Measurements from ENCODE around the gene OR4K5. TPM values are rescaled to one million over a fixed set of nuclear protein-coding genes. Genes with fewer than 3 reads are reported as not detected.
"Not testable (repeated sequence)": the region's sequence is repeated elsewhere in the genome, so short reads cannot be mapped to it uniquely, and the experiment has no call there.

OR4K5 gene
- total RNA-seq, 1 experiment from 2014 or later, result not detected

GRCh38 chr14:19947413-19948090 lies 27.1 kb downstream of the OR4K5 start:
- Histone ChIP-seq H3K27me3 (ENCODE audit: control insufficient read depth, insufficient read depth, low read length) (no peaks in the 10 kb centered on the region), H3K36me3 (replicated peaks; ENCODE audit: control insufficient read depth, insufficient read depth, low read length) (no peaks in the 10 kb centered on the region), H3K4me3 (ENCODE audit: insufficient read depth, low read depth, low read length) (no peak overlapping the region)
- no peak for DNase-seq

DNA sequence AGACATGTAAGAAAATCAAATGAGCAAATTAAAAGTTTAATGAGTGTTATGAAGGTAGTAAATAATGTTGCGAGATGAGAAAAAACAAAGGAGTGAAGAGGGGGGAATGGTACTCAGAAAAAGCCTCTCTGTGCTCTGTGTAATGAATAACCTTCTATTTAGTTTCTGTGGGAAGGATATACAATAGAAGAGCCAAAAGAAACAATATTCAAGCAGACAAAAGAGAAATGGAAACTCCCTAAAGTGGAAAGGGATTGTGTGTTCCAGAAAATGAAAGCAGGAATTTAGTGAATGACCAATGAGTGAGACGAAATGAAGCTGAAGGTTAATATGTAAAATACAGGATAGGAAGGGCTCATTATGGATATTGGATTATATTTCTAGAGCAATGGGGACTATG lies 28.8 kb downstream of the OR4K5 start:
- no peak for DNase-seq
- no peaks in the 10 kb centered on the region for H3K27me3 ChIP-seq (ENCODE audit: control insufficient read depth, insufficient read depth, low read length)
- no peak overlapping the region for H3K4me3 ChIP-seq (ENCODE audit: insufficient read depth, low read depth, low read length)
- H3K36me3 ChIP-seq (replicated peaks; ENCODE audit: control insufficient read depth, insufficient read depth, low read length), result no peaks in the 10 kb centered on the region

DNA sequence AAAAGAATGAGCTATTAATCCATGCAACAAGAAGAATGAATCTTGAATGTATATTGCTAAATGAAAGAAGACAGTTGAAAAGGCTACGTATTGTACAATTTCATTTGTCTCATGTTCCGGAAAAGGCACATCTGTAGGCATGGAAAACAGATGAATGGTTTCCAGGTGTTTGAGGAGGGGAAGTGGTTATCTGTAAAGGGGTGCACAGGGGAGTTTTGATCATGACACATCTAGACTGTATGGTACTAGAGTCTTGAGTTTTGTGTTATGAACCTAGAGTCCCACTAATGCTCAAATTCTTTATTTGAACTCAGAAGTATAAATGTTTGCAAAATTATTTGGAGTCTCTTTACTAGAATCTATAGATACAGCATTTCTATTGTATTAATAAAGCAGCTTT lies 49.3 kb downstream of the OR4K5 start:
- H3K36me3 ChIP-seq (replicated peaks; ENCODE audit: control insufficient read depth, insufficient read depth, low read length); H3K27me3 ChIP-seq (ENCODE audit: control insufficient read depth, insufficient read depth, low read length); DNase-seq; H3K4me3 ChIP-seq (ENCODE audit: insufficient read depth, low read depth, low read length): not testable (repeated sequence)

Other genes with a start within 250 kb of the OR4K5 start
- gene OR11H2, start 206.7 kb upstream of the OR4K5 start, total RNA-seq (2014; rRNA removed; shearing (Covaris generic)), result not detected in 2 replicates
- gene OR4Q3, start 177.0 kb upstream of the OR4K5 start, total RNA-seq (2014; rRNA removed; shearing (Covaris generic)), result not detected in 2 replicates
- not detected in 2 replicates for gene OR4M1, start 147.1 kb upstream of the OR4K5 start, total RNA-seq (2014; rRNA removed; shearing (Covaris generic))
- not detected in 2 replicates for gene OR4N2, start 116.8 kb upstream of the OR4K5 start, total RNA-seq (2014; rRNA removed; shearing (Covaris generic))
- not detected in 2 replicates for gene OR4K2, start 45.5 kb upstream of the OR4K5 start, total RNA-seq (2014; rRNA removed; shearing (Covaris generic))
- gene OR4K1, start 10.3 kb downstream of the OR4K5 start, total RNA-seq (2014; rRNA removed; shearing (Covaris generic)), result not detected in 2 replicates
- not detected in 2 replicates for gene OR4K15, start 55.0 kb downstream of the OR4K5 start, total RNA-seq (2014; rRNA removed; shearing (Covaris generic))
- gene OR4Q2, start 81.6 kb downstream of the OR4K5 start, total RNA-seq (2014; rRNA removed; shearing (Covaris generic)), result not detected in 2 replicates
- not detected in 2 replicates for gene OR4K14, start 98.7 kb downstream of the OR4K5 start, total RNA-seq (2014; rRNA removed; shearing (Covaris generic))
- gene OR4K13, start 115.4 kb downstream of the OR4K5 start, total RNA-seq (2014; rRNA removed; shearing (Covaris generic)), result not detected in 2 replicates
- not detected in 2 replicates for gene OR4L1, start 139.4 kb downstream of the OR4K5 start, total RNA-seq (2014; rRNA removed; shearing (Covaris generic))
- not detected in 2 replicates for gene OR4K17, start 190.1 kb downstream of the OR4K5 start, total RNA-seq (2014; rRNA removed; shearing (Covaris generic))
- not detected in 2 replicates for gene OR4N5, start 218.2 kb downstream of the OR4K5 start, total RNA-seq (2014; rRNA removed; shearing (Covaris generic))